Nephron progenitor cell (in vitro differentiated cells): ENCODE data around the gene HACL1.

Source experiments
- DNase-seq: peaks from one replicate; pipeline ENCODE4 v3.0.0; 2021
- H3K27ac Mint-ChIP-seq: 2 replicates; pipeline ENCODE4 v1.8.0; 2021; ENCODE audit warnings: mild to moderate bottlenecking, moderate library complexity, mixed read lengths
- H3K27me3 Mint-ChIP-seq: 2 replicates; pipeline ENCODE4 v1.8.0; 2021; ENCODE audit warnings: mild to moderate bottlenecking, low read depth, mixed read lengths; ENCODE audit not compliant: poor library complexity
- H3K36me3 Mint-ChIP-seq: 2 replicates; pipeline ENCODE4 v1.8.0; 2021; ENCODE audit warnings: low read depth, mixed read lengths
- H3K4me1 Mint-ChIP-seq: 2 replicates; pipeline ENCODE4 v1.8.0; 2021; ENCODE audit warnings: mixed read lengths
- H3K4me3 Mint-ChIP-seq: 2 replicates; pipeline ENCODE4 v1.8.0; 2021; ENCODE audit warnings: mild to moderate bottlenecking, moderate library complexity, mixed read lengths
- H3K9me3 Mint-ChIP-seq: 2 replicates; pipeline ENCODE4 v1.8.0; 2021; ENCODE audit warnings: mild to moderate bottlenecking, moderate library complexity, mixed read lengths
- TF ChIP-seq, protein P1 (sequence below): fragments of 200-600 bp; sonication (generic); IDR thresholded peaks from 2 replicates; pipeline ENCODE4 v1.5.0; 2021; ENCODE audit warnings: antibody characterized with exemption

Gene HACL1

DNA sequence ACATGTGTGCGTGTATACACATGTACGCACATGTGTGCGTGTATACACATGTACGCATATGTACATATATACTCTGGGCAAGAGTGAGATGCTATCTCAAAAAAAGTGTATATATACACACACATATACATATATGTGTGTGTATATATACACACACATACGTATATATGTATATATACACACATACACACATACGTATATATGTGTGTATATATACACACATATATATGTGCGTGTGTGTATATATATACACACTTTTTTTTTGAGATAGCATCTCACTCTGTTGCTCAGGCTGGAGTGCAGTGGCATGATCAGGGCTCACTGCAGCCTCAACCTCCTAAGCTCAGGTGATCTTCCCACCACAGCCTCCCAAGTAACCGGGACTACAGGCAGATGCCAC lies 8.4 kb downstream of the HACL1 start:
- DNase-seq = no peak
- TF ChIP-seq, protein P1, sequence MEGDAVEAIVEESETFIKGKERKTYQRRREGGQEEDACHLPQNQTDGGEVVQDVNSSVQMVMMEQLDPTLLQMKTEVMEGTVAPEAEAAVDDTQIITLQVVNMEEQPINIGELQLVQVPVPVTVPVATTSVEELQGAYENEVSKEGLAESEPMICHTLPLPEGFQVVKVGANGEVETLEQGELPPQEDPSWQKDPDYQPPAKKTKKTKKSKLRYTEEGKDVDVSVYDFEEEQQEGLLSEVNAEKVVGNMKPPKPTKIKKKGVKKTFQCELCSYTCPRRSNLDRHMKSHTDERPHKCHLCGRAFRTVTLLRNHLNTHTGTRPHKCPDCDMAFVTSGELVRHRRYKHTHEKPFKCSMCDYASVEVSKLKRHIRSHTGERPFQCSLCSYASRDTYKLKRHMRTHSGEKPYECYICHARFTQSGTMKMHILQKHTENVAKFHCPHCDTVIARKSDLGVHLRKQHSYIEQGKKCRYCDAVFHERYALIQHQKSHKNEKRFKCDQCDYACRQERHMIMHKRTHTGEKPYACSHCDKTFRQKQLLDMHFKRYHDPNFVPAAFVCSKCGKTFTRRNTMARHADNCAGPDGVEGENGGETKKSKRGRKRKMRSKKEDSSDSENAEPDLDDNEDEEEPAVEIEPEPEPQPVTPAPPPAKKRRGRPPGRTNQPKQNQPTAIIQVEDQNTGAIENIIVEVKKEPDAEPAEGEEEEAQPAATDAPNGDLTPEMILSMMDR = no peak
- no peaks in the 10 kb centered on the region for H3K9me3 Mint-ChIP-seq

DNA sequence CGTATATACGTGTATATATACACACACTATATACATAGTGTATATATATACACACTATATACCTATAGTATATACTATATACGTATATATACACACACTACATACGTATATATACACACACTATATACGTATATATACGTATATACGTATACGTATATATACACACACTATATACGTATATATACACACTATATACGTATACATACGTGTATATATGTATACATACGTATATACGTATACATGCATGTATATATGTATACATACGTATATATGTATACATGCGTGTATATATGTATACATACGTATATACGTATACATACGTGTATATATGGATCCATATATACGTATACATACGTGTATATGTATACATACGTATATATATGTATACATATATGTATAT lies 9.4 kb downstream of the HACL1 start:
- H3K9me3 Mint-ChIP-seq = no peaks in the 10 kb centered on the region

More for the DNA sequence above, 8.4 kb downstream of the HACL1 start:
- Mint-ChIP-seq H3K27ac (no peak overlapping the region), H3K4me1 (no peaks in the 10 kb centered on the region), H3K4me3 (no peak overlapping the region), H3K27me3 (no peaks in the 10 kb centered on the region), H3K36me3 (peaks cover 58% of the 10 kb centered on the region)

DNA sequence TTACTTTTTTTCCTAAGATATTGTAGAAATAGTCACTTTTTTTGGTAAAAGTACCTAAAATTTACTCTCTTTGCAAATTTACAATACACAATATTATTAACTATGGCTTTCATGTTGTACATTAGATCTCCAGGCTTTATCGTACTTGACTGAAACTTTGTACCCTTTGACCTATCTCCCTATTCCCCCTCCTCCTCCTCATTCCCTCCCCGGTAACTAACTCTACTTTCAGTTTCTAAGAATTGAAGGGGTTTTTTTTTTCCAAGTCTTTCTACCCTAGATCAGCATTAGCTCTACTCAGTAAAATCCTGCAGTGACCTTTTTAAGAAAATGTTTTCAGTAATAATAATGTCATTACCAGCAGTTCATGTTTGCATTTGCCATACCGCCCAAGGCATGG lies 10.1 kb downstream of the HACL1 start:
- Mint-ChIP-seq H3K27ac (no peak overlapping the region), H3K9me3 (no peaks in the 10 kb centered on the region), H3K4me1 (no peaks in the 10 kb centered on the region), H3K27me3 (no peaks in the 10 kb centered on the region), H3K4me3 (no peak overlapping the region), H3K36me3 (peaks cover 48% of the 10 kb centered on the region)
- no peak for DNase-seq
- TF ChIP-seq, protein P1 = no peak

More for the DNA sequence above, 9.4 kb downstream of the HACL1 start:
- H3K4me1 Mint-ChIP-seq = no peaks in the 10 kb centered on the region
- no peak for DNase-seq
- H3K4me3 Mint-ChIP-seq = no peak overlapping the region
- peaks cover 49% of the 10 kb centered on the region for H3K36me3 Mint-ChIP-seq
- H3K27me3 Mint-ChIP-seq = no peaks in the 10 kb centered on the region
- no peak overlapping the region for H3K27ac Mint-ChIP-seq
- TF ChIP-seq, protein P1 = no peak

DNA sequence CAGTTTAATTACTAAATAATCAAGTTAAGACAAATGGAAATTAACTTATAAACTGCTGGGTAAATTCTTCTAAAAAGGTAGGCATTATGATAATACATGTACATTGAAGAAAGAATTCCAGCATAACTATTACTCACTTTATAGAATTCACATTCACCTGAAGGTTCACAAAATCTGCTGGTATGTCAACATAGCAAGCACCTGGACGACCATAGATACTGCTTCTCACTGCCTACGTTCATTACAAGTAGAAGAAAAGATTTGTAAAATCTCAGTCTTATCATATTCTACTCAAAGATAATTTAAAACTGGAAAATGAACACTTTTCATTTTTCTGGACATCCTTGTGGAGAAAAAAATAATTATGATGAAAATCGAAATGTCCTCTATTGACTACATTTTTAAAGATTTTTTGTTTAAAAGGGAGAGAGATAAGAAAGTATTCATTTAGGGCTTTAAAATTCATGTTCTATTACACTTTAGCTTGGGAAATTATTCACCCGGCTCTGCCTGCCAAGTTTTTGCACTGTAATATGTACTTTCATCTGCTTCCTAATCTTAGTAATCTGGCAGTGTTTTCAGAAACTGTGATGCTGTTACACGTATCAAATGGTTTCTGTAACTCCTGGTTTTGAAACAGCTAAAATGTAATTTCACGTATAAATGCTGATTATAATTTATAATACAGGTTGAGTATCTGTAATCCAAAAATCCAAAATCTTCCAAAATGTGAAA lies 16.1 kb downstream of the HACL1 start:
- DNase-seq = no peak
- H3K36me3 Mint-ChIP-seq = peaks cover 65% of the 10 kb centered on the region
- no peaks in the 10 kb centered on the region for H3K27me3 Mint-ChIP-seq
- no peaks in the 10 kb centered on the region for H3K4me1 Mint-ChIP-seq
- H3K27ac Mint-ChIP-seq = no peak overlapping the region
- no peak overlapping the region for H3K4me3 Mint-ChIP-seq
- no peaks in the 10 kb centered on the region for H3K9me3 Mint-ChIP-seq
- TF ChIP-seq, protein P1 = no peak

DNA sequence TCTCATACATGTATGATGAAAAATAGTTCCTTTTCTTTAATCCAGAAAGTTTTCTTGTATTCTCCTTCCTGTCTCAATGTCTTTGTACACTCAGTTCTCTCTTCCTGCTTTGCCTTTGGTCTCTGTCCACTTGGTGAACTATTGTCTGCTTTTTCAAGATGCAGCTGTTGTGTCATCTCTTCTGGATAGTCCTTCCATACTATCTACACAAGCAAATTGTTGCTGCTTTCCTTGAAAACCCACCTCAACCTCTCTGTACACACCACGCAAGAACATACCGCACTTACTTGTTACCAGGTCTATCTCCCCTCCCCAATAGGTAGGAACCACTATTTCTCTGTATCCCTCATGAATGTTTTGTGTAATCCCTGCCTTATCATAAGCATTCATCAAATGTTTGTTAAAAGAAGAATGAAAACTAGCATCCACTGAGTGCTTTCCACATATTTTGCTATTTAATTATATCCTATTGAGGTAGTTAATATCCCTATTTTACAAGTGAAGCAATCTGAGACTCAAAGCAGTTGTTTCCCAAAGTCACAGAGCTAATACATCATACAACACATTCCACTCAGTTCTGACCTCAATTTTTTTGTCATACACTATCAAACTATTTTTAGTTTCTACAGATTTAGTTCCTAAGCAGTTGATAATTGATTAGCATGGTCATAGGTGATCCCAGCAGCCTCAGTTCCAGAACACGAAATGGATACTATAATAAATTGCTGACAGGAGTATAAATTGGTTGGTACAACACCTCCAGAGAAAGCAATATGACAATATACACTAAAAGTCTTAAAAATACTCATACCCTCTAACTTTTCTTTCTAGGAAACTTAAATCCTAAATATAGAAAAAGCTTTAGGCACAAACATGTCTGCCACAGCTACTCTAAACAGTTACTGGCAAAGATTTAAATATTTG lies 19.6 kb downstream of the HACL1 start:
- no peak overlapping the region for H3K4me3 Mint-ChIP-seq
- H3K27me3 Mint-ChIP-seq = no peaks in the 10 kb centered on the region
- peaks cover 59% of the 10 kb centered on the region for H3K36me3 Mint-ChIP-seq
- TF ChIP-seq, protein P1 = no peak
- H3K27ac Mint-ChIP-seq = no peak overlapping the region
- DNase-seq = no peak
- no peaks in the 10 kb centered on the region for H3K4me1 Mint-ChIP-seq
- no peaks in the 10 kb centered on the region for H3K9me3 Mint-ChIP-seq
